Transverse colon (tissue), 4 donors: ENCODE measurements around the gene PRKG1. TPM values are rescaled to one million over a fixed set of nuclear protein-coding genes. Genes with fewer than 3 reads are reported as not detected.

ENCODE experiments used
- DNase-seq: peaks from one replicate; pipeline ENCODE4 v3.0.0-alpha.2; 2019
- H3K27ac ChIP-seq, 4 donors: fragments of 200-600 bp; sonication (generic); 2 replicates each; pipeline ENCODE4 v1.5.1; 2016 to 2018; ENCODE audit warnings: inconsistent platforms in 4 of 4
- H3K27me3 ChIP-seq: fragments of 200-600 bp; sonication (generic); 2 replicates; pipeline ENCODE4 v1.5.1; 2017; ENCODE audit warnings: inconsistent platforms
- H3K36me3 ChIP-seq, 4 donors: fragments of 200-600 bp; sonication (generic); 2 replicates each; pipeline ENCODE4 v1.5.1; 2017 to 2019; ENCODE audit warnings: inconsistent platforms in 4 of 4
- H3K4me1 ChIP-seq, 4 donors: fragments of 200-600 bp; sonication (generic); 2 replicates each; pipeline ENCODE4 v1.5.1; 2017 to 2020; ENCODE audit warnings: inconsistent platforms in 4 of 4
- H3K4me3 ChIP-seq, 4 donors: fragments of 200-600 bp; sonication (generic); 1 replicate in 1 of 4; 2 replicates in 3 of 4; pipeline versions ENCODE4 v1.5.1 to v1.6.1; 2017 to 2019; ENCODE audit warnings: inconsistent platforms in 4 of 4
- H3K9me3 ChIP-seq, 2 donors: fragments of 200-600 bp; sonication (generic); 2 replicates each; pipeline ENCODE4 v1.5.1; 2017 to 2019; ENCODE audit warnings: inconsistent platforms in 2 of 2
- CTCF ChIP-seq, 5 experiments: fragments of 200-600 bp in 3 of 5; fragments of 450-650 bp in 2 of 5; sonication (generic) in 3 of 5; IDR thresholded peaks; 1 replicate in 2 of 5; 2 replicates in 3 of 5; pipeline ENCODE4 v1.5.1; 2016 to 2017; ENCODE audit warnings: antibody characterized with exemption in 5 of 5, inconsistent platforms in 3 of 5, mild to moderate bottlenecking in 2 of 5, moderate library complexity in 1 of 5
- EP300 ChIP-seq: sonication (generic); formaldehyde crosslinking; IDR thresholded peaks from one replicate; pipeline ENCODE4 v1.6.1; 2017; ENCODE audit warnings: antibody characterized with exemption, low read depth
- POLR2A ChIP-seq: fragments of 450-650 bp; IDR thresholded peaks from one replicate; pipeline ENCODE4 v1.6.1; 2016; ENCODE audit warnings: antibody characterized with exemption, mild to moderate bottlenecking, moderate library complexity
- POLR2AphosphoS5 ChIP-seq, 3 donors: sonication (generic); formaldehyde crosslinking; IDR thresholded peaks; one replicate each; pipeline ENCODE4 v1.6.1; 2016; ENCODE audit warnings: antibody characterized with exemption in 3 of 3
- WGBS, 2 donors: methylation state at CpG; one replicate each; pipeline ENCODE4 v1.1.5; 2018; ENCODE audit warnings: low coverage in 1 of 2; 5-methylcytosine and 5-hydroxymethylcytosine counted together
- in situ Hi-C, 4 donors: fragments of 200-750 bp; cut with MboI; loops; one replicate each; pipeline versions ENCODE4 v1.15.0 to v1.15.1; 2017; ENCODE audit warnings: low sequenced_read_pairs in 3 of 4, low pct_ligation_motif_present in 1 of 4, low pct_unique_long_range_greater_than_20kb in 1 of 4
- intact Hi-C: fragments of 100-400 bp; cut with DNase I; formaldehyde crosslinking; loops from one replicate; pipeline ENCODE4 v1.15.1; 2023; ENCODE audit warnings: low total_unique reads
- total RNA-seq, 4 donors: library from RNA; depleted of rRNA; stranded (reverse); fragments of >200 nt; gene quantifications; one replicate each; pipeline ENCODE4 v1.1.0, GENCODE V29; 2016

The PRKG1 gene
- total RNA-seq, 4 donors from 2014 or later = 17.6 to 30.6 (median 26.9) TPM

- Histone ChIP-seq H3K27ac (no peak overlapping the region), H3K4me1 (peaks cover 0 to 6% (median 0%) of the 10 kb centered on the region in 4 donors), H3K4me3 (no peak overlapping the region), H3K27me3 (no peaks in the 10 kb centered on the region), H3K9me3 (no peaks in the 10 kb centered on the region), H3K36me3 (no peaks in the 10 kb centered on the region)
- intact Hi-C loops = no loop called here
- no peak for DNase-seq
- in situ Hi-C loops = no loop called here
- no peak for TF ChIP-seq CTCF (IDR thresholded peaks at IDR 0.05)
- no peak for TF ChIP-seq POLR2A
- no peak for TF ChIP-seq POLR2AphosphoS5 (IDR thresholded peaks at IDR 0.05)
- no peak for TF ChIP-seq EP300
Observed at GRCh38 chr10:51176976-51177695, 102.8 kb downstream of the PRKG1 start.

- in situ Hi-C loops (no loop called here), intact Hi-C loops (no loop called here)
- no peak for DNase-seq
- Histone ChIP-seq H3K27ac (no peak overlapping the region), H3K4me1 (peaks cover 0 to 6% (median 0%) of the 10 kb centered on the region in 4 donors), H3K27me3 (no peaks in the 10 kb centered on the region), H3K9me3 (no peaks in the 10 kb centered on the region), H3K4me3 (no peak overlapping the region), H3K36me3 (no peaks in the 10 kb centered on the region)
- TF ChIP-seq CTCF (IDR thresholded peaks at IDR 0.05) = no peak
- no peak for TF ChIP-seq POLR2A
- TF ChIP-seq POLR2AphosphoS5 (IDR thresholded peaks at IDR 0.05) = no peak
- no peak for TF ChIP-seq EP300
Observed at GRCh38 chr10:51178634-51179033, 104.3 kb downstream of the PRKG1 start.

GRCh38 chr10:51180141-51180540, 105.9 kb downstream of the PRKG1 start:
- H3K27me3 ChIP-seq = no peaks in the 10 kb centered on the region
- H3K36me3 ChIP-seq = no peaks in the 10 kb centered on the region
- no peak overlapping the region for H3K27ac ChIP-seq
- peaks cover 0 to 6% (median 0%) of the 10 kb centered on the region in 4 donors for H3K4me1 ChIP-seq
- H3K4me3 ChIP-seq = no peak overlapping the region
- in situ Hi-C loops (no loop called here), intact Hi-C loops (no loop called here)
- TF ChIP-seq POLR2AphosphoS5 (IDR thresholded peaks at IDR 0.05) (no peak), POLR2A (no peak), CTCF (IDR thresholded peaks at IDR 0.05) (no peak), EP300 (no peak)
- no peak for DNase-seq
- WGBS, 2 donors = 87 to 93% methylated on average over 4 of the region's 4 CpGs
- H3K9me3 ChIP-seq = no peaks in the 10 kb centered on the region

GRCh38 chr10:51183783-51184182, 109.5 kb downstream of the PRKG1 start:
- in situ Hi-C loops (no loop called here), intact Hi-C loops (no loop called here)
- H3K27me3 ChIP-seq = no peaks in the 10 kb centered on the region
- H3K4me3 ChIP-seq = no peak overlapping the region
- H3K9me3 ChIP-seq = no peaks in the 10 kb centered on the region
- no peaks in the 10 kb centered on the region for H3K4me1 ChIP-seq
- no peak overlapping the region for H3K27ac ChIP-seq
- H3K36me3 ChIP-seq = no peaks in the 10 kb centered on the region
- no peak for DNase-seq
- TF ChIP-seq POLR2AphosphoS5 (IDR thresholded peaks at IDR 0.05) (no peak), POLR2A (no peak), CTCF (IDR thresholded peaks at IDR 0.05) (no peak), EP300 (no peak)
